NCI-H1092 treated with DMSO at 0.1 percent for 48 hours (cell line): ENCODE results near the gene KCNE1.
A peak's percentile ranks its signal among the peaks of the same experiment; 100 is the strongest.
"Not testable (repeated sequence)": the region's sequence is repeated elsewhere in the genome, so short reads cannot be mapped to it uniquely, and the experiment has no call there.

Source experiments
- DNase-seq: peaks from one replicate; lab custom pipeline; 2025; lab: John Stamatoyannopoulos, UW

KCNE1 gene

GRCh38 chr21:34511181-34511580 lies 829 bp downstream of the KCNE1 start:
- no peak for DNase-seq

- peak; percentile 68 for DNase-seq
These were observed 1.6 kb downstream of the KCNE1 start for GRCh38 chr21:34510148-34511142.

DNA sequence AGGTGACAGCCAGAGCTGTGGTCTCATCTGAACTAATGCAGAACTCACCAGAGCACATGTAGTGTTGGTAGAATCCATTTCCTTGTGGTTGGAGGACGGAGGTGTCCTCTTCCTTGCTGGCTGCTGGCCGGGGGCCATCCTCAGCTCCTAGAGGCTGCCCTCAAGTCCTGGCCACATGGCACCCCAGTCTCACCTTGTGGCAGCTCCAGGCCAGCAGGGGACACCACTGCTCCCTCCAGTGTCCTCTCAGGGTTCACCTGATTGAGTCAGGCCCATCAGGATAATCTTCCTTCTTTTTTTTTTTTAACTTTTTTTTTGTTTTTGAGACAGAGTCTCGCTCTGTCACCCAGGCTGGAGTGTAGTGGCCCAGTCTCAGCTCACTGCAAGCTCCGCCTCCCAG lies 2.9 kb downstream of the KCNE1 start:
- DNase-seq, result no peak

- no peak for DNase-seq
These were observed 7.4 kb downstream of the KCNE1 start for GRCh38 chr21:34504595-34504994.

- no peak for DNase-seq
These were observed 9.4 kb downstream of the KCNE1 start for GRCh38 chr21:34502480-34503106.

DNA sequence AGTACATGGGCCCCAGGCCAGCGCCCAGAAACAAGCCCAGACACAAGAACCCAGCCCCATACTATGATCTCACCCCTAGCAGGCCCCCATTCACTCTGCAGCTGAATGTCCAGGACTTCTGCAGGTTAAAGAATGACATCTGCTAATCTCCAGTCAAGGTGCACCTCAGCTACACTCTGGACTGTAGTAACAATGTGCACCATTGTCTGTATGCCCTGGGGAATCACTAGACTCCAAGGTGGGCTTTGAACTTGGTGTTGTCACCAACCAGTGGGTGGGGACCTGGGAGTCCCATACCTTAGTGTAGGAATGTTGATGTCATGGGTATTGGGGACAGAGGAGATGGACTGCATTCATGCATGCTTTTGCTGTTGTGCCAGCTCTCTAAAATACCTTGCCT lies 10.3 kb downstream of the KCNE1 start:
- no peak for DNase-seq

DNA sequence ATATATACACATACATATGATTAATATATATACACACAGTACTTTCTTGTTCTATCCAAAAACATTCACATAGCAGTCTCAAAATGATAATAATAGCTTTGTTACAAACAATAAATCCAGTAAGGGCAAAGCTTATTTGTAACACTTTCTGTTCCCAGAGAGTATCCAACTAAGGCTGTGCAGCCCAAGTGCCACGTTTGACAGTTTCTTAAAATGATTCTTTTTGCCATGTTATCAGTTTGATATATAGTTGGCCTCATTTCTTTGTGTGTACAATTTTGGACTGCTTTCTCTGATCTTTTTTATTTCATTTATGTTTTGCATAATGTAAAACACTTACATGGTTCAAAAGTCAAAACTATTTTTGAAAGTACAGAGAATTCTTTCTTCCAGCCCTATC lies 11.8 kb downstream of the KCNE1 start:
- no peak for DNase-seq

GRCh38 chr21:34499116-34499515 lies 12.9 kb downstream of the KCNE1 start:
- DNase-seq, result no peak

DNA sequence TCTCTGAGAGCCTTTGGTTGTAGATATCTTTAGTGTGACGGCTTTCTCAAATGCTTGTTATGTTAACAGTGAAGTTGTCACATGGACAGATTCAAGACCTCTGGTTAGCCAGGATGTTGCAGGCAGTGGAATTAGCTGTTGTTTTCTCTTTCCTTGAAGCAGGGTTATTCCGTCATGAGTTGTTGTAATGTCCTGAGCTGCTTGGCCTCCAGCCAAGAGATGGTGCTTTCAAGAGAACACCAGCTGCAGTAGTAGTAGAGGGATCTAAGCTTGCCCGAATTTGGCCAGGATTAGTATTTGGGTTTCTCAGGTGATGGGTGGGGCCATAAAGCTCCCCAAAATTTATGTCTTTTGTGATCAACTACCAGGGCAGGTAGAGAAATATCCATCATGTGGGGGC lies 13.4 kb downstream of the KCNE1 start:
- peak; percentile 1 for DNase-seq

DNA sequence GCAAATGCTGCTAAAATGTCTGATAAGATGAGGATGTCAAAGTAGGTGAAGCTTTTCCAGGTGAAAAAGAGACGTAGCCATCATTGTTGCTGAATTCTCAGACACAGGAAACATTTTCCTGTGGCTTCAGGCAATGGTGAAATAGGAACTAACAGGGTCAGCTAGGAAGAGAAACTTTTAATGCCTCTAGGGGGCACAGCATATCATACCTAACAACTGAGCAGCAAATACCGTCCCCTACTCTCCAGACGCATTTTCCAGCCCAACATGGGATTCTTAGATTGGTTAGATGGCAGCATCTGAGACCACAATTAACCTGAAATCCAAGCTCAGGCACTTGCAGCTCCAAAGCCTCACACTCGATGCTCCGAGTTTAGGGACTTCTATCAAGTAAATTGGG lies 28.2 kb downstream of the KCNE1 start:
- not testable (repeated sequence) for DNase-seq

DNA sequence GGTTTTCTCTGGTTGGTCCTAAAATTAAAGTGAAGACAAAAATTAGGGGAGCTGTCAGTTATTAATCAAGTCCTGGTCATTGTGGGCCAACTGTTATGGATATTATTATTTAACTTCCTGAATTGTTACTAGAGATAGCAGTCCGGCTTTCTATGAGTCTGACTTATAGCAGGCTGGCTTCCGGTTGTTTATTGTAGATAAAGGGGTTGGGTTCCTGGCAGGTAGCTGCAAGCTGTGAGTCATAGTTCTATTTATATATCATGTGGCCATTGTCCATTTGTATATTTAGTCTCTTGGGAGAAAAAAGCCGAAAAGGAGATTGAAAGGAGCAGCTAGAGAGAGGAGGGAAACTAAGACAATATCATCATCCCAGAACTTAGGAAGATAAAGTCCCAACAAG lies 28.6 kb downstream of the KCNE1 start:
- DNase-seq, result not testable (repeated sequence)

DNA sequence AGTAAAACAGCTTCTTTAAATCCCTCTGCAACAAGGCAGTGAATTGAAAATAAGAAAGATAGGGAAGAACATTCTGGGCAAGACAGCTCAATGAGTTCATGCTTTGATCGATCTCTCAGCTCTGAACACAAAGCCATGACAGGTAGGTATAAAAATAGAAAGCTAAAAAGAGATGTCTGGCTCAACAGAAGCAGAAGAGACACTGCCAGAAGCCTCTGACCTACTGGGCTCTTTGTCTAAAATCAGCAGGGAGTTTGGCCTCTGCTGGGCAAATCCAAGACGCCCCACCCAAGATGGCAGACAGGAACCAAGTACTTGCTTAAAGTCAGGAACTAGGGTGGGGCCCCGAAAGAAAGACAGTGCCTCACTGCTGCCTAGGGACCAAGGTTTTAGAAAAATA lies 44.7 kb downstream of the KCNE1 start:
- not testable (repeated sequence) for DNase-seq

DNA sequence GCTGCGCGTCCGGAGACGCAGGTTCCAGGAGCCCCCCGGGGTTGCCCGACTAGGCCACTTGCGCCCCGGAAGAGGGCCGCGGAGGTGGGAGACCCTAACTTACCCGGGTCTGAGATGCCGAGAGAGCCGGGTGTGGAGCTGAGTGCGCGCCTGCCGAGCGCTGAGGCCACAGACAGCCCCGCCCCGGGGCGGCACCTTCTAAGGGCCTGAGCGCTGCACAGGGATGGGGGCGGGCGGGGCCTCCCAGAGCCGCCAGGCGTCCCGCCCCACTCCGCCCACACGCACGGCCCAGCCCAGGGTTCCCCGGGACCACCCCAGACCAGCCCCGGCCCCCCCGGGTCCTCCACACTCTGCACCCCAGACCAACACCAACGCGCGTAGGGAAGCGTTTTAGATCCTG lies 52.6 kb downstream of the KCNE1 start:
- not testable (repeated sequence) for DNase-seq

- not testable (repeated sequence) for DNase-seq
These were observed 53.7 kb downstream of the KCNE1 start for GRCh38 chr21:34458266-34458665.

GRCh38 chr21:34456180-34456579 lies 55.8 kb downstream of the KCNE1 start:
- DNase-seq, result not testable (repeated sequence)

DNA sequence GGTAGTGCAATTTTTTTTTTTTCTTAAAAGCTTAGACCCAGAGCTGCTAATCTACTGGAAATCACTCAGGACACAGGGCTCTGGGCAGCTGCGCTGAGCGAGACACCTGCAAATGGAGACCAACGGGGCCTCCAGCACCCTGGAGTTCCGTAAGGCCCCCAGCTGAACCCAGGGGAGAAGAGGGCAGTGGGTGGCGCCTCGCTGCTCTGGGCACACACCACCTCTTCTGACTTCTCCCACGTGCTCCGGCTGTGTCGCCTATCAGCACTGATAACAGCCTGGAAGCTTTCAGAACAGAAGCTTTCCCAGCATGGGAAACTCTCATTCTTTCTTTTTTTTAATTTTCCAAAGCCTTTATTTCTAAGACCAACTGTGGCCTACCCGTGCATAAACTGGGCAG lies 56.4 kb downstream of the KCNE1 start:
- DNase-seq, result not testable (repeated sequence)

DNA sequence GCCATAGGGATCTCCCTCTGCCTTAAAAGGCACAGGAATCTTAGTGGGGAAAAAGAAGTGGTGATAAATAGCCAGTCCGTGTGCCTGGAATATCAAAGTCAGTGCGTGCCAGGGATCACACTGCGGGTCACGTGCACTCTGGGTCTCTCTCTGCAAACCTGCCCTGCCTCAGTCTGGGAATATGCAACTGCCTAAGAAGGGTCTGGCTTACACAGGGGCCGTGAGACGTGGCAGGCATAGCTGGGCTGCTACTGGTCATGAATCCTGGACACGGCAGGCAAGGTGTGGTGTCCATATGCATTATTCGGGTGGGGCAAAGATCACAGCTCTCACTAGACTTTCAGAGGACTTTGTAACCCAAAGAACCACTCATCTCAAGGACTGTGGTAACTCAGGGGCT lies 65.0 kb downstream of the KCNE1 start:
- not testable (repeated sequence) for DNase-seq

DNA sequence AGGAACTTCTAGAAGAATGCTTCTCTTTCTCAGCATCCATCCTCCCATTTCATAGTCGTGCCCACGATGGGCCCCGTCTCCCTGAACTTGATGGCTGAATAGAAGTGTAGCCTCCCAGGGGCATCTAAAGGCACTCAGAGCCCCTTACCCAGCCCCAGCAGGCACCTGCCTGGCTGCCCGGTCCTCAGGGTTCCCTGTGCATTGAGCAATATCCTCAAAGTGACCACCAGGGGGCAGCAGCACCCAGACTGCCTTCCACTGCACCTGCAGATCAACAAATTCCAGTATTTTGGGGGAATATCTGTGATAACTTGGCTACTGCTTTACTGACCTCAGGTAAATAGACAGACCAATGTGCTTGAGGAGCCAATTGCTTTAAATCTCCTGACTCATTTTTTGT lies 68.5 kb downstream of the KCNE1 start:
- DNase-seq, result not testable (repeated sequence)

- not testable (repeated sequence) for DNase-seq
These were observed 82.3 kb downstream of the KCNE1 start for GRCh38 chr21:34429710-34430109.

GRCh38 chr21:34428441-34428840 lies 83.6 kb downstream of the KCNE1 start:
- DNase-seq, result not testable (repeated sequence)

GRCh38 chr21:34427339-34427738 lies 84.7 kb downstream of the KCNE1 start:
- DNase-seq, result not testable (repeated sequence)

DNA sequence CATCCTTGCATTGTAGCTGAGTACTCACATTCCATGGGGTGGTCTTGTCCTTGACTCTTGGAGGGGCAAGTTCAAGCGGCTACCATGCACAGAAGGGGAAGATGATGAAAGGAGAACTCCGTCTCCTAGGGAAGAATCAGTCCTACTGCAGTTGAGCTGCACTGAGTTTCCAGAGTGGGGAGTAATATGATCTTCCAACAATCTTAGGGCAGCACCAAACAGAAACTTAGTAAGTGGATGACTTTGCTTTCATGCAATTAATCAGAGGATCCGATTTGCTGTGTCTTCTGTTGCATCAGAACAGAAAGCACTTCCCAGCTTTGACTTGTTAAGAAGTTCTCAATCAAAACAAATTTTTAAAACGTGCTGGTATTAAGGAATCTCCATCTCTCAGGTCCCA lies 88.2 kb downstream of the KCNE1 start, which contains the start of gene SMIM34:
SMIM34 (minus strand) TSS at position 147 of the 400 bp plus-strand sequence; CDS start at position 35, 112 bp downstream.
- DNase-seq, result not testable (repeated sequence)
